Stomach (tissue), 4 donors: ENCODE measurements around the gene BLOC1S3.

ENCODE experiments used
- CTCF ChIP-seq, 7 experiments: fragments of 450-650 bp in 4 of 7; fragments of 200-600 bp in 3 of 7; sonication (generic) in 3 of 7; IDR thresholded peaks; one replicate each; pipeline ENCODE4 v1.5.1; 2016 to 2019; ENCODE audit warnings: antibody characterized with exemption in 7 of 7, control low read depth in 2 of 7, mild to moderate bottlenecking in 1 of 7
- POLR2A ChIP-seq, 4 donors: fragments of 450-650 bp; IDR thresholded peaks; one replicate each; pipeline ENCODE4 v1.6.1; 2016; ENCODE audit warnings: antibody characterized with exemption in 4 of 4, control low read depth in 2 of 4, mild to moderate bottlenecking in 1 of 4, moderate library complexity in 1 of 4
- POLR2AphosphoS5 ChIP-seq, 3 donors: sonication (generic); formaldehyde crosslinking; IDR thresholded peaks; one replicate each; pipeline ENCODE4 v1.6.1; 2016; ENCODE audit warnings: antibody characterized with exemption in 3 of 3

GRCh38 chr19:45218911-45219743 lies 40.5 kb downstream of the BLOC1S3 start:
- no peak for TF ChIP-seq POLR2A (IDR thresholded peaks at IDR 0.05)
- no peak for TF ChIP-seq CTCF (IDR thresholded peaks at IDR 0.05)
- TF ChIP-seq POLR2AphosphoS5 (IDR thresholded peaks at IDR 0.05) = no peak
